NB4 (cell line): ENCODE data around the gene ASIC2.

Experiments
- CTCF ChIP-seq: IDR thresholded peaks from one replicate; pipeline ENCODE4 v1.5.1; 2012; ENCODE audit warnings: low read depth, low read length
- MAX ChIP-seq: IDR thresholded peaks from 2 replicates; pipeline ENCODE4 v1.6.1; 2011; ENCODE audit warnings: low read depth, low read length
- MYC ChIP-seq: IDR thresholded peaks from 2 replicates; pipeline ENCODE4 v1.6.1; 2011; ENCODE audit warnings: low read depth, low read length
- POLR2A ChIP-seq: IDR thresholded peaks from 2 replicates; pipeline ENCODE4 v1.6.1; 2011; ENCODE audit warnings: mild to moderate bottlenecking; ENCODE audit not compliant: insufficient read length; ENCODE audit errors: extremely low read depth

- TF ChIP-seq MAX = no peak
- no peak for TF ChIP-seq POLR2A
- TF ChIP-seq CTCF = no peak
- TF ChIP-seq MYC = no peak
Measured at GRCh38 chr17:33175562-33175961, 117.5 kb downstream of the ASIC2 start.
